ENCODE measurements around the gene TDRD10.

Gene TDRD10

DNA sequence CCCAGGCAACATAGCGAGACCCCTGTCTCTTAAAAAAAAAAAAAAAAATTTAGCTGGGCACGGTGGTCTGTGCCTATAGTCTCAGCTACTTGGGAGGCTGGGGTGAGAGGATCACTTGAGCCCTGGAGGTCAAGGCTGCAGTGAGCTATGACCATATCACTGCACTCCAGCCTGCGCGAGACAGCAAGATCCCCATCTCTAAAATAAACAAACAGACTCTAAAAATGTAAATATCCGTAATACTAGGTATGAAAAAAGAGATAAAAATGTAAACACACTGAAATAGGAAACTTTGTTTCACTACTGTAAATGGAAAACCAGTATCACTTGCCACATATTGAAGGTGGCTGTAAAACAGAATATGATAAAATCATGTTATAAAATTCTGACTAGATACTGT is 88.7 kb downstream of the TDRD10 start:
- in situ Hi-C loops (cut with HindIII; ENCODE audit: low pct_ligation_motif_present, low sequenced_read_pairs): no loop called here
- H3K4me3 ChIP-seq (ENCODE audit: low read depth, low read length): no peak overlapping the region
- TF ChIP-seq, protein P1, sequence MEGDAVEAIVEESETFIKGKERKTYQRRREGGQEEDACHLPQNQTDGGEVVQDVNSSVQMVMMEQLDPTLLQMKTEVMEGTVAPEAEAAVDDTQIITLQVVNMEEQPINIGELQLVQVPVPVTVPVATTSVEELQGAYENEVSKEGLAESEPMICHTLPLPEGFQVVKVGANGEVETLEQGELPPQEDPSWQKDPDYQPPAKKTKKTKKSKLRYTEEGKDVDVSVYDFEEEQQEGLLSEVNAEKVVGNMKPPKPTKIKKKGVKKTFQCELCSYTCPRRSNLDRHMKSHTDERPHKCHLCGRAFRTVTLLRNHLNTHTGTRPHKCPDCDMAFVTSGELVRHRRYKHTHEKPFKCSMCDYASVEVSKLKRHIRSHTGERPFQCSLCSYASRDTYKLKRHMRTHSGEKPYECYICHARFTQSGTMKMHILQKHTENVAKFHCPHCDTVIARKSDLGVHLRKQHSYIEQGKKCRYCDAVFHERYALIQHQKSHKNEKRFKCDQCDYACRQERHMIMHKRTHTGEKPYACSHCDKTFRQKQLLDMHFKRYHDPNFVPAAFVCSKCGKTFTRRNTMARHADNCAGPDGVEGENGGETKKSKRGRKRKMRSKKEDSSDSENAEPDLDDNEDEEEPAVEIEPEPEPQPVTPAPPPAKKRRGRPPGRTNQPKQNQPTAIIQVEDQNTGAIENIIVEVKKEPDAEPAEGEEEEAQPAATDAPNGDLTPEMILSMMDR (IDR thresholded peaks at IDR 0.05; ENCODE audit: low read depth, low read length, missing control alignments): no peak
- H3K36me3 ChIP-seq (replicated peaks): peaks cover 82% of the 10 kb centered on the region
- DNase-seq: no peak
- no peak overlapping the region for H3K27ac ChIP-seq
- H3K27me3 ChIP-seq (replicated peaks): no peaks in the 10 kb centered on the region

DNA sequence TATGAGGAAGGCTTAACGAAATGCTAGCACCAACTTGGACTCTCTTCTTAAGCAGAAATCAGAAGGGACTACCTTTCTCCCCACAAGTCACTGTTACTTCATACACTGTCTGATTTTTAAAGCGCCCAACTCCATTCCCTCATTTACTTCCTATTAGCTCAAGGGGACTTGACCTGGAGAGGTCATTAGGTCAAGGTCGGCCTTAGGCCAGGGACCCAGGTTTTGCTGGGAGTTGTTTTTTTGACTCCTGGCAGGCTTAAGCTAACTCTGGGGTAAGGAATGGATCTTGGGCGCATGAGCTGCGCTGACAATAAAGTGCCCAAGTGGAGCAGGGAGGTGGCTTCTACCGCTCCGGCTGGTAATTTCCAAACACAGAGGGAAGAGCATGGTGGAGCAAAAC is 89.2 kb downstream of the TDRD10 start:
- H3K36me3 ChIP-seq (replicated peaks): peaks cover 82% of the 10 kb centered on the region
- in situ Hi-C loops (cut with HindIII; ENCODE audit: low pct_ligation_motif_present, low sequenced_read_pairs): no loop called here
- no peaks in the 10 kb centered on the region for H3K27me3 ChIP-seq (replicated peaks)
- H3K27ac ChIP-seq: no peak overlapping the region
- TF ChIP-seq, protein P1 (IDR thresholded peaks at IDR 0.05; ENCODE audit: low read depth, low read length, missing control alignments): no peak
- H3K4me3 ChIP-seq (ENCODE audit: low read depth, low read length): no peak overlapping the region
- no peak for DNase-seq

DNA sequence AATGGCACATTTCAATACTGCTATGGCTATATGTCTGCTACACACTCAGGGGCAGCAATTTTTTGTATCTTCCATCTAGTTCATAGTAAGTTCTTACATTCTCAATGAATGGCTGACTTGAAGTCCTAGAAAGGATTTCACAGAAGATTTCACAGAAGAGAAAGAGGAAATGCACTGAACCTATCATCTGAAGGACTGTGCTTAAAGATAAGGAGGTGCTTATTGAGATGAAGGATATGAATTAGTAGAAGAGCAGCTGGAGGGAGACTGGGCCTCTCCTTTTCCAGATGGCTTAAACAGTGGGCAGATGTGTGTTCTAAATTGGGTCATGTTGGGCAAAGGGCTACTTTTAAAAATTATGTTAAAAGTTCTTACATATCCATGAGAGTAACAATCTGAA is 91.4 kb downstream of the TDRD10 start:
- in situ Hi-C loops (cut with HindIII; ENCODE audit: low pct_ligation_motif_present, low sequenced_read_pairs): no loop called here
- Histone ChIP-seq H3K27me3 (replicated peaks) (no peaks in the 10 kb centered on the region), H3K4me3 (ENCODE audit: low read depth, low read length) (no peak overlapping the region), H3K27ac (no peak overlapping the region), H3K36me3 (replicated peaks) (peaks cover 87% of the 10 kb centered on the region)
- TF ChIP-seq, protein P1 (IDR thresholded peaks at IDR 0.05; ENCODE audit: low read depth, low read length, missing control alignments): no peak
- no peak for DNase-seq

DNA sequence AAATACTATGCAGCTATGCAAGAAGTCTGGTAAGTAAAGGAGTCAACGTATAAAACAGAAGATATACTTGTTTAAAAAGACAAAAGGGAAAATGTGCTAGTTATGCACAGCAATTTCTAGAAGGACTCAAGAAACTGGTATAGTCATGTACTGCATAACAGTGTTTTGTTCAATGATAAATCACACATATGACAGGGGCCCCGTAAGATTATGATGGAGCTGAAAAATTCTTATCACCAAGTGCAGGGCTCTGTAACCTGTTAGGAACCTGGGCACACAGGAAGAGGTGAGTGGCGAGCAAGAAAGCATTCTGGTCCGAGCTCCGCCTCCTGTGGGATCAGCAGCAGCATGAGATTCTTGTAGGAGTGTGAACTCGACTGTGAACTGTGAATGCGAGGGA is 92.8 kb downstream of the TDRD10 start:
- H3K36me3 ChIP-seq (replicated peaks): peaks cover 77% of the 10 kb centered on the region
- TF ChIP-seq, protein P1 (IDR thresholded peaks at IDR 0.05; ENCODE audit: low read depth, low read length, missing control alignments): no peak
- in situ Hi-C loops (cut with HindIII; ENCODE audit: low pct_ligation_motif_present, low sequenced_read_pairs): no loop called here
- DNase-seq: no peak
- no peak overlapping the region for H3K4me3 ChIP-seq (ENCODE audit: low read depth, low read length)
- H3K27ac ChIP-seq: no peak overlapping the region
- H3K27me3 ChIP-seq (replicated peaks): no peaks in the 10 kb centered on the region

DNA sequence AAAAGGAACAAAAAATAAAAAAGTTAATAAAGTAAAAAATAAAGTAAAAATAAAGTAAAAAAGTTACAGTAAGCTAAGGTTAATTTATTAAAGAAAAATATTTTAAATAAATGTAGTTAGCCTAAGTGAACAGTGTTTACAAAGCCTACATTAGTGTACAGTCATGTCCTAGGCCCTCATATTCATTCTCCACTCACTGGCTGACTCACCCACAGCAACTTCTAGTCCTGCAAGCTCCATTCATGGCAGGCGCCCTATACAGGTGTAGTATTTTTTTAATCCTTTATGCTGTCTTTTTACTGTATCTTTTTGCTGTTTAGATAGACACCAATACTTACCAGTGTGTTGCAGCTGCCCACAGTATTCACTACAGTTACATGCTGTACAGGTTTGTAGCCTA is 93.6 kb downstream of the TDRD10 start:
- H3K36me3 ChIP-seq (replicated peaks): peaks cover 72% of the 10 kb centered on the region
- no peak for DNase-seq
- H3K4me3 ChIP-seq (ENCODE audit: low read depth, low read length): no peak overlapping the region
- H3K27ac ChIP-seq: no peak overlapping the region
- in situ Hi-C loops (cut with HindIII; ENCODE audit: low pct_ligation_motif_present, low sequenced_read_pairs): no loop called here
- no peaks in the 10 kb centered on the region for H3K27me3 ChIP-seq (replicated peaks)
- TF ChIP-seq, protein P1 (IDR thresholded peaks at IDR 0.05; ENCODE audit: low read depth, low read length, missing control alignments): no peak

Measured in brain microvascular endothelial cell (primary cell).